ENCODE measurements around the gene PROSER3. TPM values are rescaled to one million over a fixed set of nuclear protein-coding genes. Genes with fewer than 3 reads are reported as not detected.

Gene PROSER3
- total and polyA plus RNA-seq, 4 donors: 10.0 to 32.2 (median 12.1) TPM

- H3K36me3 ChIP-seq (ENCODE audit: control insufficient read depth in 4 of 4, insufficient read depth in 4 of 4, low read length in 4 of 4): peaks cover 5 to 82% (median 34%) of the 10 kb centered on the region in 4 donors
Measured at GRCh38 chr19:35732540-35733179, 25.3 kb upstream of the PROSER3 start.

DNA sequence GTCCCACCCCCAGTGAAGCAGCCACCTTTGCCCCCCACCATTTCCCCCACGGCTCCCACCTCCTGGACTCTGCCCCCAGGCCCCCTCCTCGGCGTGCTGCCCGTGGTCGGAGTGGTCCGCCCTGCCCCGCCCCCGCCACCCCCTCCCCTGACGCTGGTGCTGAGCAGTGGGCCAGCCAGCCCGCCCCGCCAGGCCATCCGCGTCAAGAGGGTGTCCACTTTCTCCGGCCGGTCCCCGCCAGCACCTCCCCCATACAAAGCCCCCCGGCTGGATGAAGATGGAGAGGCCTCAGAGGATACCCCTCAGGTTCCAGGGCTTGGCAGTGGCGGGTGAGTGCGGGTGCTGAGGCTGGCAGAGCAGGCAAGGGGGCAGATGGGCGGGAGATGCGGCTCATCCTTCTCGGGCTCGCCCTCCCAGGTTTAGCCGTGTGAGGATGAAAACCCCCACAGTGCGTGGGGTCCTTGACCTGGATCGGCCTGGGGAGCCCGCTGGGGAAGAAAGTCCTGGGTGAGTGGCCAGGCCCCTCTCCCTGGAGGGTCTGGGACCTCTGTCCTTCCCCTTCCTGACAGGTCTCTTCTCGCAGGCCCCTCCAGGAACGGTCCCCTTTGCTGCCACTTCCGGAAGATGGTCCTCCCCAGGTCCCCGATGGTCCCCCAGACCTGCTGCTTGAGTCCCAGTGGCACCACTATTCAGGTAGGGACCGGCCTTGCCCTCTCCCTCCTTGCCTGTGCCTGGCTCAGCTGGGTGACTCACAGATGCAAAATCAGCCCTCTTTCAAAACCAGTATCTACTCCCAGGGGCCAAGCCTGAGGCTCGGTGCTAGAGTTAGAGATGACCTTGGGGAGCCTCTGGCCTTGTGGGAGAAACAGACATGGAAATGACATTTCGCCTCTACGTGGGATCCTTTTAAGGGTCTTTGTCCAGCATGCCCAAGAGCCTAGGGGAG is 24.5 kb upstream of the PROSER3 start:
- no peak for TF ChIP-seq CTCF (IDR thresholded peaks at IDR 0.05; ENCODE audit: control extremely low read depth, extremely low read depth)
- Histone ChIP-seq H3K27me3 (ENCODE audit: control insufficient read depth in 3 of 3, insufficient read depth in 3 of 3, low read length in 2 of 3) (no peaks in the 10 kb centered on the region), H3K4me3 (no peak overlapping the region)

More at GRCh38 chr19:35732540-35733179, 25.3 kb upstream of the PROSER3 start:
- TF ChIP-seq CTCF (IDR thresholded peaks at IDR 0.05; ENCODE audit: control extremely low read depth, extremely low read depth): no peak
- no peak overlapping the region for H3K4me3 ChIP-seq
- H3K27me3 ChIP-seq (ENCODE audit: control insufficient read depth in 3 of 3, insufficient read depth in 3 of 3, low read length in 2 of 3): no peaks in the 10 kb centered on the region
- no peaks in the 10 kb centered on the region for H3K9me3 ChIP-seq (ENCODE audit: control insufficient read depth in 4 of 4, insufficient read depth in 3 of 4, low read length in 3 of 4)
- no peak overlapping the region for H3K27ac ChIP-seq (ENCODE audit: low read depth in 1 of 2, low read length in 1 of 2)
- ATAC-seq (ENCODE audit: insufficient read depth, low FRiP score) (no peak), DNase-seq (no peak)
- no peaks in the 10 kb centered on the region for H3K4me1 ChIP-seq (ENCODE audit: control insufficient read depth in 5 of 5, insufficient read depth in 5 of 5, low read length in 5 of 5)
- WGBS, 2 donors: 92 to 93% methylated on average over 25 of the region's 25 CpGs
- H3K9ac ChIP-seq (ENCODE audit: insufficient read depth in 1 of 2, low read length in 2 of 2): no peak overlapping the region

GRCh38 chr19:35734273-35734672 is 23.7 kb upstream of the PROSER3 start:
- Histone ChIP-seq H3K4me3 (no peak overlapping the region), H3K9me3 (ENCODE audit: control insufficient read depth in 4 of 4, insufficient read depth in 3 of 4, low read length in 3 of 4) (no peaks in the 10 kb centered on the region), H3K27ac (ENCODE audit: low read depth in 1 of 2, low read length in 1 of 2) (no peak overlapping the region), H3K27me3 (ENCODE audit: control insufficient read depth in 3 of 3, insufficient read depth in 3 of 3, low read length in 2 of 3) (no peaks in the 10 kb centered on the region), H3K36me3 (ENCODE audit: control insufficient read depth in 4 of 4, insufficient read depth in 4 of 4, low read length in 4 of 4) (peaks cover 8 to 78% (median 32%) of the 10 kb centered on the region in 4 donors), H3K4me1 (ENCODE audit: control insufficient read depth in 5 of 5, insufficient read depth in 5 of 5, low read length in 5 of 5) (no peaks in the 10 kb centered on the region), H3K9ac (ENCODE audit: insufficient read depth in 1 of 2, low read length in 2 of 2) (no peak overlapping the region)
- ATAC-seq (ENCODE audit: insufficient read depth, low FRiP score): no peak
- DNase-seq: no peak
- TF ChIP-seq CTCF (IDR thresholded peaks at IDR 0.05; ENCODE audit: control extremely low read depth, extremely low read depth): no peak
- WGBS, 2 donors: 95 to 98% methylated on average over 8 of the region's 8 CpGs

More for the DNA sequence above, 24.5 kb upstream of the PROSER3 start:
- no peak overlapping the region for H3K27ac ChIP-seq (ENCODE audit: low read depth in 1 of 2, low read length in 1 of 2)
- DNase-seq: no peak
- no peaks in the 10 kb centered on the region for H3K9me3 ChIP-seq (ENCODE audit: control insufficient read depth in 4 of 4, insufficient read depth in 3 of 4, low read length in 3 of 4)
- 94 to 97% methylated on average over 35 of the region's 35 CpGs for WGBS, 2 donors
- no peaks in the 10 kb centered on the region for H3K4me1 ChIP-seq (ENCODE audit: control insufficient read depth in 5 of 5, insufficient read depth in 5 of 5, low read length in 5 of 5)
- H3K9ac ChIP-seq (ENCODE audit: insufficient read depth in 1 of 2, low read length in 2 of 2): no peak overlapping the region
- peaks cover 7 to 82% (median 37%) of the 10 kb centered on the region in 4 donors for H3K36me3 ChIP-seq (ENCODE audit: control insufficient read depth in 4 of 4, insufficient read depth in 4 of 4, low read length in 4 of 4)
- ATAC-seq (ENCODE audit: insufficient read depth, low FRiP score): no peak
